NOMO-1 (cell line): ENCODE data around the gene RFFL.
A peak's percentile ranks its signal among the peaks of the same experiment; 100 is the strongest.

ENCODE experiments used
- DNase-seq, 2 experiments: peaks; one replicate each; lab custom pipeline; 2025; ENCODE audit not compliant: unreplicated experiment in 2 of 2; lab: John Stamatoyannopoulos, UW

The RFFL gene

DNA sequence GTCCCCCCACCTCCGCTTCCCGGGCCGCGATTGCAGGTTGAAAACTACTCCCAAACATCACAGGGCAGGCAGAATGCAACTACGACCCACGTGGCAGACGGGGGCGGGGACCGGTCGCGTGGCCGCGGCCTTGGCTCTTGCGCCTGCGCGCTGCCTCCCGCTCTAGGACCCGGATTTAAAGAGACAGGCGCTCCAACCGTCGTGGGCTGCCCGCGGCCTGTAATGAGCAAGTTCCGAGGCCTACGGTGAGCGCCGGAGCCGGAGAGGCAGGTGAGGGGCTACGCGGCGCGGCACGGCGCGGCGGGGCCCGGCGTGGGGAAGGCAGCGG, 83.2 kb downstream of the RFFL start, which contains the start of gene LIG3:
Gene LIG3 (plus strand): TSS at position 160 of the 328 bp plus-strand sequence. CDS start 2,494 bp downstream, outside the sequence.
- DNase-seq, result peak; percentile 88 to 95

DNA sequence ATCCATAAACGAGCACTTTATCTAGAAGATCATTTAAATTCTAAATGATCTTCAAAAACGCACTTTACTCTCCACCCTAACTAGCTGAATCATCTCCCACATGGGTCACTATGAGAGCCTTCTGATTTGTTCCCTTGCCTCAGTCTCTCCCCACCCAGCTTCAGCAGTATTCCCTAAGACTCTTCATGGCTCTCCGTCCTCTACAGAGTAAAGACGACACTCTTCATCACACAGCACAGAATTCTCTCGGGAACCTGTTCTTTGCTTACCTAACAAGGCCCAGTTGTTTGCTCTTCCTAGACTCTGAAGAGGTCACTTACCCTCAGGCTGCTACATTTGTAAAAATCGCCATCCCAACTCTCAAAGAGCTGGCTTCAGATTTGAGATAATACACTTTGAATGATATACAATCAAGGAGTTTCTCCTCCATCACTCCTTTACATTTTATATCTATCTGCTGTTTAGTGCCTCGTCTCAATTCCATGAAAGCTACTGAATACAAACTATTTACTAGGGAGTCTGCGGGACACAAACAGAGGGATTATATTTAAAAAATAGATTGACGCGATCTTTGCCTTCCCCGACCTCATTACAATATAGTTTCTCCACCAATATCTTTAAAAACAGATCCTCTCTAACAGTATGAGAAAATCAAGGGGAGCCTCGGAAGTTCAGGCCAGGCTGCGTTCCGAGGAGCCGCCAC, 83.7 kb downstream of the RFFL start:
- no peak for DNase-seq

DNA sequence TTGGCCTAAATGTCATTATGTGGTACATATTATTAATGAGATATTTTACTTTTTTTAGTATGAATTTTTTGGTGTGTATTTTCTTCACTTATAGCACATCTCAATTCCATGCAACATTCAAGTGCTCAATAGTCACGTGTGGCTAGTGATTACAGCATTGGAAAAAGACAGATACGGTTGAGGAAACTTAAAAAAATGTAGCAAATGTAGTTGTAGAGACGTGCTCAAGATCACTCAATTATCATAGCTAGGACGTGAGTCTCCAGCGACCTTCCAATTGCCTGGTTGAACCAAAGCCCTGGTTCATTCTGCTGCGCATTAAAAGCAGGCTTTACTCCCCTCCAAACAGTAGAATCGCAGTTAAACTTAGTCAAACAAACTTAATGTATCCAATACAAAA, 84.4 kb downstream of the RFFL start:
- DNase-seq, result no peak

DNA sequence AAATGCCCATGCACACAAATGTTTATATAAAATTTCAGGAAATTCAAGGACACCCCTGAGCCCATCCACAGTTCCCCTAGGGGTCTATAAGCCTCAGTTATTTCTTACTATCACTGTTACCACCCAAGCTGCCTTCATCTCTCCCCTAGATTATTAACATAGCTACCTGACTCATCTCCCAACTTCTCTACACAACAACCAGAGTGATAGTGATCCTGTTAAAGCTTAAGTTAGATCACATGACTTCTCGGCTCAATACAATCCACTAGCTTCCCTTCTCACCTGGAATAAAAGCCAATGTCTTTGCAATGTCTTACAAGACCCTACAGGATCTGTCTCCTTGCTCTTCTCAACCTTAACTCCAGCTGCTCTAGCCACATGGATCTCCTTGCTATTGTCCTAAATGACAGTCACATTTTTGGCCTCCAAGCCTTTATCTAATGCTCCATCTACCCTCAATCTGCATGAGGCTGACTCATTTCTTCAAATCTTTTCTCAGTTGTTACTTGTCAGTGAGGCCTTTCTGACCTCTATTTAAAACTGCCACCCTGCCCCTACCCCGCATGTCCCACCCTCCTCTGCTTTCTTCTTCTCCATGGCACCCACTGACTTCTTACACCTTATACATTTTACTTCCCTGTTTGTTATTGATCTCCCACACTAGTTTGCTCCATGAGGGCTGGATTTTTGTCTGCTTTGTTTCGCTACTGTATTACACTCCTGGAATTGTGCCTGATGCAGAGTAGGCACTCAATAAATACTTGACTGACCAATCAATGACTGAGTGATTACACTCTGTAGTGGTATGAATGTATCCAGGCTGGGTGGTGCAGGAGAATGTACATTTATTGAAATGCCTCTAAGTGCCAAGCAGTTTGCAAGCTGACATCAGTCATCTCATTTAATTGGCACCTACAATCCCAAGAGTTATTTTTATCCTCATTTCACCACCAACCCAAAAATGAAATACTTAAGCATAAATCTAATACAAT, 88.4 kb downstream of the RFFL start:
- no peak for DNase-seq

DNA sequence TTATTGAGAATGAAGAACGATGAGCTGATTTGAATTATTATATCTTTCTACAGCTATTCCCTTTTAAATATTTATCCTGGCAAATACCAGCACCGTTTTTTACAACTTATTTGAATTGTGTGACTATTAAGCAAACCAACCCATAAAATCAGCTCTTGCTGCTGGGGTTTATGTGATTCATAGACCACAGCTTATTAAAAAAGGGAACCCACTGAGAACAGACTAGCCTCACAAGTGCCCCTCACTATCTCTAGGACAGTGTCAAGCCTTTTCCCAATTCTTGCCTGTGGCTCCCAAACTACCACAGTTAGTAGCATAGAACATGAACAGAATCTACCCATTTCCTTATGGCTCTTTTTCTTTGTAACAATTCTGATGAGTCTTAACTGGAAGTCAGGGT, 89.3 kb downstream of the RFFL start:
- peak in 1 of 2 experiments; percentile 25 for DNase-seq

DNA sequence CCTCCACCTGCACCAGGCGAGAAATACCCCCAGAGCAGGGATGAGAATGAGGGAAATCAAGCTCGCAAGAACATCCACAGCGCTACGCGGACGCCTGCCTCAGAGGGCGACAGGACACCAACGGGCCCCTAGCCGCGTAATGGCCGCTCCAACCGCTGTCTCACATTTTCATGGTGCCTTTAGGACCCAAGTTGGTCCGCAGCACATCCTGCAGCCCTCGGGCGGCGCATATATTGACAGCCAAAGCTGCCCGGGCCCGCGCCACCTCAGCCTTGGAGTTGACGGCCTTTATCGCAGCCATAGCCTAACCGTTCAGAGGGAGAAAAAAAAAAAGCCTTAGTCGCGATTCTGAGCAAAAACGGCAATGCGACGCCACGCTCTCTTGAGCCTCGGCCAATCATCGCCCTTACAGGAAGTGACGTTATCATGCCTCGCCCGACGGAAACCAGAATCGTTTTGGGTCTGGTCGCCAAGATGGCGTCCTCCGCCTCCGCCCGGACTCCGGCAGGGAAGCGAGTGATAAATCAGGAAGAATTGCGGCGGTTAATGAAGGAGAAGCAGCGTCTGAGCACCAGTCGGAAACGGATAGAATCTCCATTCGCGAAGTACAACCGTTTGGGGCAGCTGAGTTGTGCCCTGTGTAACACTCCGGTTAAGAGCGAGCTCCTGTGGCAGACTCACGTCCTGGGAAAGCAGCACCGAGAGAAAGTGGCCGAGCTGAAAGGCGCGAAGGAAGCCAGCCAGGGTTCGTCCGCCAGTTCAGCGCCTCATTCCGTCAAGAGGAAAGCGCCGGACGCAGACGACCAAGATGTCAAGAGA, 102.2 kb downstream of the RFFL start, which contains the start of the genes CCT6B and ZNF830:
Gene CCT6B (minus strand): TSS at position 368 of the 819 bp plus-strand sequence. CDS start 67 bp downstream, at position 301.
Gene ZNF830 (plus strand): TSS at position 448 of the 819 bp plus-strand sequence. CDS start 27 bp downstream, at position 475.
- DNase-seq, result peak; percentile 93 to 95

DNA sequence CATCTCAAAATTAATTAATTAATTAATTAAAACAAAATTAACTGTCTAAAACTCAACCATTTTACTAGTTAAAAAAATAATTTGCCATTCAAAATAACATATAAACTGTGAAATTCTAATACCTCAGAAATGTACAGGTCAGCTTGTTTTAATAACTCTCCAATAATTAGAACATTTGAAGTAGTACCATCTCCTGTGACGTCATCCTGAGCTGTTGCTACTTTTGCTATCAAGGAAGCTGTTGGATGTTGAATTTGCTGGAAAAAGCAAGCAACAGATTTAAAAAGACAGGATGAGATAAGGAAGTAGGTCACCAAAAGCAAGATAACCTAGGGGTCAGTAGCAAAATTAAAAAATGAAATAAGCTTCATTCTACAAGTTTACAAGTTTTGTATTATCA, 105.1 kb downstream of the RFFL start:
- DNase-seq, result no peak
